COLO829 (cell line): ENCODE measurements around the gene CCDC146.
A peak's percentile ranks its signal among the peaks of the same experiment; 100 is the strongest.
"Not testable (repeated sequence)": the region's sequence is repeated elsewhere in the genome, so short reads cannot be mapped to it uniquely, and the experiment has no call there.

ENCODE experiments used
- DNase-seq: peaks from one replicate; pipeline ENCODE4 v3.0.0; 2012; ENCODE audit warnings: low spot score

CCDC146 gene

DNA sequence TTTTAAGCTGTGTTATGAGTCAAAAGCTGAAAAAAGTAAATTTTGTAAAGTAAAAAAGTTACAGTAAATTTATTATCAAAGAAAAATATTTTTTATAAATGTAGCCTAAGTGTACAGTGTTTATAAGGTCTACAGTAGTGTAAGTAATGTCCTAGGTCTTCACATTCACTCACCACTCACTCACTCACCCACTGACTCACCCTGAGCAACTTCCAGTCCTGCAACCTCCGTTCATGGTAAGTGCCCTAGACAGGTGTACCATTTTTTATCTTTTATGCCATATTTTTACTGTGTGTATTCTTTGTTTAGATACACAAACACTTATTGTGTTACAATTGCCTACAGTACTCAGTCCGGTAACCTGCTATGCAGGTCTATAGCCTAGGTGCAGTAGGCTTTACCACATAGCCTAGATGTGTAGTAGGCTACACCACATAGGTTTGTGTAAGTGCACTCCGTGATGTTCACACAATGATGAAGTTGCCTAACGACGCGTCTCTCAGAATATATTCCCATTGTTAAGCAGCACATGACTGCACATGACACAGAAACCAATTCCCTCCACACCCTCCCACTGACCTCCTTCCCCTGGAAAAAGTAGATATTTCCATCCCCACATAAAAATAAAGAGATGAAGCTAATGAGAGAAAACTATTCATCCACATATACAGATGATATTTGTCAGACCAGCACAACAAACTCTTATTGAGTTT, 122.0 kb downstream of the CCDC146 start:
- no peak for DNase-seq

DNA sequence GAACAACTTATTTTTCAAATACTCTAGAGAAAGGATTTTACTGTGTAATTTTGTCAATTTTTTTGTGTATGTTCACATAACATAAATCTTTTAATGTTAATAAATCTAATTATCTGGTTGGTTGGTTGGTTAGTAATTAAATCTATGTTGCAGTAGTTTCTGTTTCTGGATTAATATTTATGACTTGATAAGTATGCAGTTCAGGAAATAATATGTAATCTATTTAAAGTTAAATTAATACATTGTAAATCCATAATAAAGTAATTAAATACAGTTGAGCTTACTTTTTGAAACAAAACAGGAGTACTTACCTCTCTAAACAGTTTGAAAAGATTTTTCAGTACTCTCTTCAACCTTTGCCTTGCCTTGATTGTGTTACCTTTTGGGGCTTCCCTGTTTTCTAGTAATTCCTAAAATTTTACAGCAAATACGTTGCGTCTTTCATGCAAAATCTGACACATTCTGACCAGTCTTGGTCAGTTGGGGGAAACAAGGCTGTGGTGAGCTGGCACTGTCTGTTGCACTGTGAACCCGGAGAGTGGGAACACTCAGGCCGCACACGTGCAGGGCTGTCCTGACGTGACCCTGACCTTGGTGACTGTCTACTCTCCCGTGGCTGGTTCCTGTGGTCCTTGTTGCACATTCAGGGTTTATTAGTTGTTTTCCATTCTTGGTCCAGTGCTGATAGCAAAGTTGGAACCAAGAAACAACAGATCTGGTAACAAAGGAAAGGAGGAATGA, 122.8 kb downstream of the CCDC146 start:
- DNase-seq = no peak

DNA sequence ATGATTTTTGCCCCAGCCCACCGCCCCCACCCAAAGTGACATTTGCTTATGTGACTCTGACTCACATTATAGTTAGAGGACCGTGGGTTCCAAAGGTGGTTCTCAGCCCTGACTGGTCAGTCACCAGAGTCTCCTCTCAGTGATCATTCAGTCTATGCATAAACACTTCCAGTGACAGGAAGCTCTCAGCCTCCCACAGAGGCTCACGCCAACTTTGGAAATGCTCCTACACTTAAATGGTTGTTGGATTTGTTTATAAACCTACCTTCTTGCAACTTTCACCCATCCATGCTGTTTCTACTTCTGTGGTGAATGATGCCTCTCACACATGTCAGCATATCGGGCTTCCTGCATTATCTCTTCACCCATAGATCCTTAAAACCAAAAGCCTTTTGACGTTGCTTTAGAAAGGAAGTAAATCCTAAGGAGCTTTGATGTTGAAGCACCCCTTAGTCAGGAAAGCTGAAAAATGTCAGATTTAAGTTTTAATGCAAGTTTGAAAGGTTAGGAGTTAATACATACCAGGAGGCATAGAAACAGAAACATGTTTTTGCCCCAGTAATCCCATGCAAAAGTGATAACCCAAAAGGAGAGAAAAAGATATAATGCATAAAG, 123.7 kb downstream of the CCDC146 start:
- no peak for DNase-seq

DNA sequence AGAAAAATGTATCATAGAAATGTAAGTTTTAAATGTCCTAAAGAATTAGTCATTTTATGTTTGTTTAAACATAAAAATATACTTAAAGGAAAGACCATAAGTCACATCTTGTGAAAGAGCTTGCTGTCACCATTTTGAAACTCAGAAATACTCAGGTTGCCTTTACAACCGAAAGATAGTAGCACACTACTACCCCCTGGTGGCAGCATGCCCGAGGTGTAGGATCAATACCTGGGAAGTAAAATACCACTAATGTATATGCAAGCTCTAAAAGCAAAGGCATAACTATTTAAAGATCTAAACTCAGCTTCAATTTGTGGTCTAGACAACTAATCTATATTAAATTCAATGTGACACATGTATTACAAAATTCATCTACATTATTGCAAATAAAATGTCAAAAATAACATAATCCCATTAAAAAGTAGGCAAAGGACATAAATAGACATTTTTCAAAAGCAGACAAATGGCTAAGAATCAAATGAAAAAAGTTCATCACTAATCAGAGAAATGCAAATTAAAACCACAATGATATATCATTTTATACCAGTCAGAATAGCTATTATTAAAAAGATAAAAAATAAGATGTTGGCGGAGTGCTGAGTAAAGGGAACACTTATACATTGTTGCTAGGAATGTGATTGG, 124.9 kb downstream of the CCDC146 start:
- peak; percentile 58 for DNase-seq

DNA sequence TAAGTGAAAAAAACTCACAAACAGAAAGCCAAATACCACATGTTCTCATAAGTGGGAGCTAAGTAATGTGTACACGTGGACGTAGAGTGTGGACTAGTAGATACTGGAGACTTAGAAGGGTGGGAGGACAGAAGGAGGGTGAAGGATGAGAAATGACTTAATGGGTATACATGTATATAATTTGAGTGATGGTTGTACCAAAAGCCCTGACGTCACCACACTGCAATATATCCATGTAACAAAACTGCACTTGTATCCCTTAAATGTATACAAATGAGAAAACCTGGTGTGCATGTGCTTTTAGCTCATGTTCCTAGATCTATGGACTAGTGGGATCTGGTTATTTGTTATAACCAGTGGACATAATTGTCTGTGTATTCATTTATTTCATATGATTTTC, 125.7 kb downstream of the CCDC146 start:
- DNase-seq = no peak

DNA sequence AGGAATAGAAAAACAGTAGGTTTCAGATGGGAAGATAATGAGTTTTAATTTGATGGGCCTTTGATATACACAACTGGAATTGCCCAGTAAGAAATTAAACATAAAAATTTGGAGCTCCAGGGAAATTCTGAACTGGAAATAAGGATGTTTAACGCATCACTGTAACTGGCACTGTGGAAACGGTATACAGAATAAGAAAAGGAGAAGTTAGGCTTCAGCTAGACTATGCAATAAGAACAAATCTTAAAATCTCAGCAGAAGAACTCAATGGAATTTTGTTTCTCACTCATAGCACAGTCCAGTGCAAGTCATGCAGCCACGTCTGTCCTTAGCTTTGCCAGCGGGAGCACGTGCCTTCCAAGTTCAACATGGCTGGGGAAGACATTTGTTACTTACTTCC, 130.1 kb downstream of the CCDC146 start:
- no peak for DNase-seq

DNA sequence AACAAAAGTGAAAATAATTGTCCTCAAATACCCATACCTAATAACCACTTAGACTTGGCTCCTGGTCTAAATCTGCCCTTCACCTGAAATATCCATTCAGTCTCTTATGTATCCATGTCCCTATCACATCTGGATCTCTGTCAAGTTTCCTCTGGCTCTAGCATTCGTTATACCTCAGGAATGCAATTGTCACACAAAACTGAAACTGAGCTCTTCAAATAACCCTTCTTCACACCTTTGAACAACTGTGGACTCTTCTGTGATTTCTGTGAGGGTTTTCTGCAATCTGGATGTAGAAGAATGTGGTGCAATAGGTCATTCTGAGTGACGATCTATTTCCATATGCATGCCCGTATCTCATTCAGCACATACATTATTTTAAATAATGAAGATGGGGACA, 130.7 kb downstream of the CCDC146 start:
- no peak for DNase-seq

DNA sequence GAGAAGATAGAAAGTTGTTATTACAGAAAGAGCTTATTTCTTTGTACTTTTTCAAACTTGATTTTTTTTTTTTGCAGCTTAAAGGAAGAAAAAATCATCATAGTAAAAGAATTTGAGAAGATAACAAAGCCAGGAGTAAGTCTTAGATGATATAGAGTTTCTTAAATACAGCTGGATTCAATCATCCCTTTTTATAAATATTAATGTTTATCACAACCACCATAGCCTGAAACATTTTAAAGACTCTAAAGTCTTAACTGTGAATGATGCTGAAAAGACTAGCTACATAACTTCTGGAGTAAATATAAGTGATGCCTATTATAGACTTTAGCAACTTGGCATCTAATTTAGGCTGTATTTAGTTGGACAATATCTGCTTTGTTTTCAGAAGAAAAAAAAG, 132.0 kb downstream of the CCDC146 start:
- no peak for DNase-seq

DNA sequence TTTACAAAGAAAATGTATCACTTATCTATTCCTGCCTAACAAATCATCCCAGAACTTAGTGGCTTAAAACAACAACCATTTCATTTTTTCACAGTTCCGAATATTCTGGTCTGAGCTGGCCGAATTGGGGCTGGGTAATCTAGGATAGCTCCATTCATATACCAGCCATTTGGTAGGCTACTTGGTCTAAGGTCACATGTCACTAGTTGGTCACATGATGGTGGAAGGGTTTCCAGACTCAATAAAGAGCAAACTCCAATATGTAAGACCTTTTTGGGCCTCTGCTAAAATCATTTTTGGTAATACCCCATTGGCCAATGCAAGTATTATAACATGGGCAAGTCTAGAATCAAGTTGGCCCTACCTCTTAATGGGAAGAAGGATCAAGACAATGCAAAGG, 132.5 kb downstream of the CCDC146 start:
- no peak for DNase-seq

DNA sequence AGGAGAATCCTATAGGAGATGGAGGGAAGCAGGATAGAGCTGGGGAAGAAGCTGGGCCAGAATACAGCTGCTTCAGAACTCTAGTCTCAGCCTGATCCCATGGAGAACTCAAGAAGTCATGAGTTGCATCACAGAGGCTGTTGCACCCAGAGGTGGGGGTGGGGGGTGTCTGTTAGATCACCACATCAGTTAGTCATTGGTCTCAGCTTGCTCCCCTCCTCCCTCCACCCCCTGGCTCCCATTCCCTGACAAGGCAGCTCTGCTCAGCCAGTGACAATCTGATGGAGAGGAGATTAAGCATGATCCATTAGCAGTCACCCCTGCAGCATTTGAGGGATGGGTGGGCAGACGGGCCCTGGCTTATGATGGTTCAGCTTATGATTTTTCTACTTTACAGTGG, 135.6 kb downstream of the CCDC146 start:
- DNase-seq = no peak

DNA sequence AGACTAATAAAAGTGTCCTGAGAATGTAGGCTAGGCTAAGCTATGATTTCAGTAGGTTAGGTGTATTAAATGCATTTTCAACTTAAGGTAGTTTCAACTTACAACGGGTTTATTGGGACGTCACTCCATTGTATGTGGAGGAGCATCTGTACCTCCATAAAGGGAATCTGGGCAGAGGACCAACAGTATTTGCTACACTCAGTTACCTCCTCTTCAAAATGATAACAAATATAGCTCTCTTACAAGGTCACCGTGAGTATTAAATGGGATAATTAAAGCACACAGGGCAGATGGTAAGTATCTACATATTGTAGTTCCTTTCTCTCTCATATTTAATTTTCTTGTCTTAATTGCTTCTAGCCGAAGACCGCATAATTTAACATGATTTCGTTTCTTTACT, 136.2 kb downstream of the CCDC146 start:
- no peak for DNase-seq

DNA sequence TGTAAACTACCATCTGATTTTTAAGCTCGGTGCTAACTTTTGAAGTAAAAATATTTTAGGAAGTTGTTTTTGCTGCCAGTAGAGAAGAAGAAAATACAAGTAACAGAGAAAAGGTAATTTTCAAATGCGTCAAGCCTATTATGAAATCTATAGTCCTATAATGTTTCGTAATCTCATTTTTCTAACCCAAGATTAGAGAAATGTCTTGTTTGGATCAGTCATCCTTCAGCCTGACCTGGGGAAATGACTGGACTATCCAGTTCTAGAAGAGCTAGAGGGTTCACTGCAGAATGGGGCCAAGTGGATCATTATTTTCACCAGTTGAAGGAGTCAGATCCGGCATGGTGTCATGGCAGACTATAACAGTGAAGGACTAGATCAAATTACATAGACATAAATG, 139.9 kb downstream of the CCDC146 start:
- DNase-seq = no peak

DNA sequence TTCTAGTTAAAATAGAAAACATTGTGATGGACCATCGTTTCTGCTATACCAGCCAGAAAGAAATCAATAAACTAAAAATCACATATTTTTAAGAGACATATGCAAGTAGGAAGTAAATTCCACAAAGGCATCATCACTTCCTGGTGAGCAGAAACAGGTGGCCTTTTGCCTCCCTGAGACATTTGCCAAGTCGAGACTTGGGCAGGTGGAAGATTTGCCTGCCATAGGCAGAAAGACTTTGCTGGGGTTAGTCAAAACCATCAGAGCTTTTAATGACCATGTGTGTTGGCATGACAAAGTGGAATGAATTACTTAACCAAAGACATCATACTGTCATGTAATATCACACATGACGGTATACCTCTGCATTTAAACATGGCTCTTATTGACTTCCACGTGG, 143.3 kb downstream of the CCDC146 start:
- no peak for DNase-seq

DNA sequence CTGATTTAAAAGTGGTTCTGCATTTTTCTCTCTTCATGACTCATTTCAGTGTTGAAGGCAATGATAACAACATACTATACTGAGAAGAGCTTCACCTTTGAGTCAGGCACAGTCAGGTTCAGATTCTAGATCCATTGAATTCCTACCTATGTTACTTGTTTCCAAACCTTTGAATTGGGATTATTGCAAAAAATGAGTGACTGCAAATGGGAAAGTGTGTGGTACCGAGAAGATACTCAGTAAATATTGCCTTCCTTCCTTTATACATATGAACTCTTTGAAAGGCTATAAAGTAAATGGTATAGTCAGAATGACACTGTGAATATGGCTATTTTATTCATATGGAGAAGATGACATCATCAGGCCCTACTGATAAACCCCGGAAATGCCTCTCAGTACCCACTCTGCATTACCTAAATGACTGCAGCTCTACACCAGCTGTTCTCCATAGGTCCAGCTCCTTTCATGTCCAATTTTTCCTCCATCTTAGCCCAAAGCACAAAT, 143.9 kb downstream of the CCDC146 start:
- DNase-seq = no peak

DNA sequence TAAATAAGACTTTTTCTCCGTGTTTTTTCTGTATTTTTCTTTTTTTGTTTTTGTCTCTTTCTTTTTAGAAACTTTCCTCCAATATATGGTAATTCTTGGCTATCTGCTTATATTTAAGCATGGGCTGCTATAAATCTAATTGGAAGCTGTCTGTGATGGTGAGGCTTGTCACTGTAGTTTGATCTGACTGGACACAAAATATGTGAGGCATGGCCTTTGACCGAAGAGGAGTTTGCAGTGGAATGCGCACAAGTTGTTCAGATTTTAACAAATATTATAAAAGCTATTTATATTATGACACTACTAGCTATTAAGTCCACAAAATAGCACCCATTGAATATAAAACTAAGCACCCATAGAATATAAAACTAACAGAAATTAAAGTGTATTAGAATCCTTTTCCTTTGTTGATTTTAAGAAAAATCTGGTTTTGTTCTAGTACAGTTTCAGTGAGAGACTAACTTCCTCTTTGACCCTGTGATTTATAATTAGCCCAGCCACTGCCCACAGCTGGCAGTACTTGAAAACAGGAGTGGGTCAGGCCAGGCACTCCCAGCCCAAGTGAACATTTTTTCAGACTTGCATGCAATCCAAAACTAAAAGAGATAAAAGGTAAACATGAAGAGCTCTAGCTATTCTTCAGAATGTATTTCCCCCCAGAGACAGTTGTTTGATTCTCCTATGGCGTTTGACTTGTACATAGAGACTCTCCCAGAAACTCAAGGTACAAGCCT, 147.1 kb downstream of the CCDC146 start:
- no peak for DNase-seq

DNA sequence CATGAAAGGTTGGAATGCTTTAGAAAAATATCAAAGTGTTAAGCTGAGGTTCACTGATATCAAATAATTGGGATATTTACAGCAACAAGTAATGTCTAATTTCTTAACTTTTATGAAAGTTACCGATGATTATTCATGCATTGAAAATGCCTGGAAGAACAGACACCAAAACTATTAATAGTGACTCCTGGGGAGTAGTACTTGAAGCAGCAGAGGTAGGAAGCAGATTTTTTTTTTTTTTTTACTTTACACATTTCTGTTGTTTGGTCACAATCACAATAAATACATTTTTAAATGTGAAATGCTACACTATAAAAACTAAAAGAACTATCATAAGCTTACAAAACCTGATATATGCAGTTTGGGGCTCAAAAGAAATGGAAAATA, 147.7 kb downstream of the CCDC146 start:
- no peak for DNase-seq

DNA sequence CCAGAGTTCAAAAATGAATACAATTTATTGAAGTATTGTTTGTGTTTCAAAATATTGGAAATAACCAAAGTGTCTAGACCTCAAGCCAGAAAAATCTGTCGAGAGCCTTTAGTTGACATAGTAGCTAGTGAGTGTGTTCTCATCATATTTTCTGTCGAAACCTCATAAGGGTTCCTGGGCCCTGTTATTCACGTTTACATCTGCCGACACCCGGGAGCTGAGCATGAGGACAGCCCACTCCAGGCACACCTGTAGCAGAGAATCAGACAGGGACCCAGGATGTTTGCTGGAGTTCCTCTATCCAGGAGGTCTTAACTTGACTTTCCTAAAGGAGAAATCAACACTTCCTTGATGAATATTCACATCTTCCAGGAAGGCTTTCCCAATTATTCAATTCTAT, 149.4 kb downstream of the CCDC146 start:
- no peak for DNase-seq

DNA sequence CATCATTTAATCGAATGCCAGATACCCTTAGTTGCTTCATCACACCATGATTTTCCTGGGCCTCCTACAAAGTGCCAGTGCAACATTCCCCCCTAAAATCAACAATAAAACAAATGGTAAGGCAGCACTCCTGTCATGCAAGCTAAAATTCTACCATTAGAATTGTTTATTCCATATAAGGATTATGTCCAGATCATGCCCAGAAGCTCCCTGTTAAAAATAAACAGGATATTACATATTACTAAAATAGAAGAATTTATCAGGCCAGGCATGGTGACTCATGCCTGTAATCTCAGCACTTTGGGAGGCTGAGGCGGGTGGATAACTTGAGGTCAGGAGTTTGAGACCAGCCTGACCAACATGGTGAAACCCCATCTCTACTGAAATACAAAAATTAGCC, 153.2 kb downstream of the CCDC146 start:
- not testable (repeated sequence) for DNase-seq

DNA sequence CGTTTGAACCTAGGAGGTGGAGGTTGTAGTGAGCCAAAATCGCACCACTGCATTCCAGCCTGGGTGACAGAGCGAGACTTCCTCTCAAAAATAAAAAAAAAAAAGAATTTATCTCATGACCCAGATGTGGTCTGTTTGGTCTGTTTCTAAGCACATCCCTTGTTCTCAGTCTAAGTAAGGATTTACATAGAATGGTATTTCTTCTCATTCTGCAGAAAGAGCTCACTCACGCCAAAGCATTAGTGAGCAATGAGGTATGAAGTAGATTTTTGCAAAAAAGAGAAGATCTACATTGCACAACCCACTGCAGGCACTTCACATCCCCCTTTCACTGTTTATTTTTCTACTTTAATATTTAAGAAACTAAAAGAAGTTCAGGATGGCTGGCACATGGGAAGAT, 153.7 kb downstream of the CCDC146 start:
- no peak for DNase-seq

DNA sequence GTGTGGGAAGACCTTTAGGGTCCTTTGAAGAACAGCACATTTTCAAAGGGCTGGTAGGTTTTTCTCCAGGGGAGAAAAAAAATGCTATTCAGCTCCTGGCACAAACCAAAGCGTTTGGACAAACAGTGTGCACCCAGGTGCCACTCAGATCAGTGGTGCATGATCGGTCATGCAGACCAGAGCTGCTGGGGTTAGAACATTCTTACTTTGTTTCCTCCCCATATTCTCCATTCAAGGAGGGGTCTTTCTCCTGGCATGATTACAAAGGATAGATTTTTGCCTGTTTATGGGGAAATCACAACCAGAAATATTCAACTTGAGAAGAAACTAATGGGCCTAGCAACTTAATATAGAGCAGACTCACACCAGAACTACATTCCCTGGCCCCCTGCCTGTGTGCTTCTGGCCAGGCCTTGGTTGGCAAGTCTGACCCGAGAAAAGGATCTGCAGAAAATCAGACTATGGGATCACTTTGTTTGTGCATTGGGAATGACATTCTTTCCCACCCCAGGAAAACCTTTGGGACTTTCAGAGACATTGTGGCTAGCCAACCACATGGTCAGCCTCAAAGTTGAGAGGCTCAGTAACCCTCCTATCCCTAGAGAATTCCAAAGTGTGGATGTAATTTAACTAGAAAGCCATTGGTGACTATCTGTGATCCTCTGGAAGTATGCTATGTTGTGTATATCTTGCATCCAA, 159.5 kb downstream of the CCDC146 start:
- DNase-seq = no peak

DNA sequence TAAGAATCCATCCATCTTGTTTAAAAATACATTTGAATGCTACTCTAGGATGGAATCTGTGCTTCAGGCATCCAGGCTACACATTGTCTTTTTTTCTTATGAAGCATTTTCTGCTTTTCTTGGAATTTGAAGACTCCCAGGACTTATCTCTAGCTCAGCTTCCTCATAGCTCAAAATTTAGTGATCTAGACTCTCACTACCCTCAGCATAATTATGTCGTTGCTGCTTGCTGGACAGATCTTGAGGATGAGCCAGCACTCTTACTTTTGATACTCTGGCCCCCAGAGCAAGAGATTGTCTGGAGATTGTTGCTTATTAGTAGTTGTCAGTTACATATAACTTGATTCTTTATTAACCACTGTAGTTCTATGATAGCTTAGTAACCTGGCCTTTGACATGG, 160.5 kb downstream of the CCDC146 start:
- no peak for DNase-seq
